Measurements from ENCODE around the gene PACRG. TPM values are rescaled to one million over a fixed set of nuclear protein-coding genes. Genes with fewer than 3 reads are reported as not detected.

Gene PACRG
- total RNA-seq, 1 experiment from 2014 or later: not detected

- no peak for DNase-seq
- no peak overlapping the region for H3K4me3 ChIP-seq (ENCODE audit: low read depth, low read length)
- no peaks in the 10 kb centered on the region for H3K4me1 Mint-ChIP-seq (ENCODE audit: low read depth, unreplicated experiment)
- POLR2A ChIA-PET: no interaction called here
- TF ChIP-seq, protein P1, sequence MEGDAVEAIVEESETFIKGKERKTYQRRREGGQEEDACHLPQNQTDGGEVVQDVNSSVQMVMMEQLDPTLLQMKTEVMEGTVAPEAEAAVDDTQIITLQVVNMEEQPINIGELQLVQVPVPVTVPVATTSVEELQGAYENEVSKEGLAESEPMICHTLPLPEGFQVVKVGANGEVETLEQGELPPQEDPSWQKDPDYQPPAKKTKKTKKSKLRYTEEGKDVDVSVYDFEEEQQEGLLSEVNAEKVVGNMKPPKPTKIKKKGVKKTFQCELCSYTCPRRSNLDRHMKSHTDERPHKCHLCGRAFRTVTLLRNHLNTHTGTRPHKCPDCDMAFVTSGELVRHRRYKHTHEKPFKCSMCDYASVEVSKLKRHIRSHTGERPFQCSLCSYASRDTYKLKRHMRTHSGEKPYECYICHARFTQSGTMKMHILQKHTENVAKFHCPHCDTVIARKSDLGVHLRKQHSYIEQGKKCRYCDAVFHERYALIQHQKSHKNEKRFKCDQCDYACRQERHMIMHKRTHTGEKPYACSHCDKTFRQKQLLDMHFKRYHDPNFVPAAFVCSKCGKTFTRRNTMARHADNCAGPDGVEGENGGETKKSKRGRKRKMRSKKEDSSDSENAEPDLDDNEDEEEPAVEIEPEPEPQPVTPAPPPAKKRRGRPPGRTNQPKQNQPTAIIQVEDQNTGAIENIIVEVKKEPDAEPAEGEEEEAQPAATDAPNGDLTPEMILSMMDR (IDR thresholded peaks at IDR 0.05; ENCODE audit: insufficient read depth in 1 of 2, low read depth in 1 of 2, low read length in 1 of 2, severe bottlenecking in 1 of 2, unreplicated experiment in 1 of 2): no peak
- no peaks in the 10 kb centered on the region for H3K27me3 ChIP-seq (replicated peaks; ENCODE audit: control insufficient read depth, insufficient read depth, low read length)
- H3K4me1 ChIP-seq: no peaks in the 10 kb centered on the region
- H3K9me3 ChIP-seq: no peaks in the 10 kb centered on the region
- intact Hi-C loops (cut with micrococcal nuclease; ENCODE audit: unreplicated experiment): loop anchor here (10.0 kb wide), 1 partner anchor 333 kb away; no protein-coding TSS in a partner anchor
- CTCF ChIA-PET: no interaction called here
- BruUV-seq (replicated peaks): no TSS peak
- no peaks in the 10 kb centered on the region for H3K36me3 Mint-ChIP-seq (ENCODE audit: insufficient read depth, unreplicated experiment)
- H3K36me3 ChIP-seq (ENCODE audit: control insufficient read depth, insufficient read depth, low read length): no peaks in the 10 kb centered on the region
- no peak overlapping the region for H3K4me3 Mint-ChIP-seq (ENCODE audit: unreplicated experiment)
- peaks cover 3% of the 10 kb centered on the region for H3K27me3 Mint-ChIP-seq (ENCODE audit: insufficient read depth, unreplicated experiment)
- H3K9me3 Mint-ChIP-seq (ENCODE audit: unreplicated experiment): no peaks in the 10 kb centered on the region
- H3K27ac Mint-ChIP-seq (ENCODE audit: unreplicated experiment): no peak overlapping the region
Measured at GRCh38 chr6:162852192-162852591, 124.4 kb downstream of the PACRG start.

GRCh38 chr6:162852840-162853577 is 125.2 kb downstream of the PACRG start:
- Histone ChIP-seq H3K4me3 (ENCODE audit: low read depth, low read length) (no peak overlapping the region), H3K9me3 (no peaks in the 10 kb centered on the region), H3K27me3 (replicated peaks; ENCODE audit: control insufficient read depth, insufficient read depth, low read length) (no peaks in the 10 kb centered on the region), H3K36me3 (ENCODE audit: control insufficient read depth, insufficient read depth, low read length) (no peaks in the 10 kb centered on the region), H3K4me1 (no peaks in the 10 kb centered on the region)
- TF ChIP-seq, protein P1 (IDR thresholded peaks at IDR 0.05; ENCODE audit: insufficient read depth in 1 of 2, low read depth in 1 of 2, low read length in 1 of 2, severe bottlenecking in 1 of 2, unreplicated experiment in 1 of 2): no peak
- Mint-ChIP-seq H3K9me3 (ENCODE audit: unreplicated experiment) (no peaks in the 10 kb centered on the region), H3K27me3 (ENCODE audit: insufficient read depth, unreplicated experiment) (peaks cover 3% of the 10 kb centered on the region), H3K4me3 (ENCODE audit: unreplicated experiment) (no peak overlapping the region), H3K36me3 (ENCODE audit: insufficient read depth, unreplicated experiment) (no peaks in the 10 kb centered on the region), H3K27ac (ENCODE audit: unreplicated experiment) (no peak overlapping the region), H3K4me1 (ENCODE audit: low read depth, unreplicated experiment) (no peaks in the 10 kb centered on the region)
- CTCF ChIA-PET: no interaction called here
- POLR2A ChIA-PET: no interaction called here
- intact Hi-C loops (cut with micrococcal nuclease; ENCODE audit: unreplicated experiment): loop anchor here (10.0 kb wide), 1 partner anchor 332 kb away; no protein-coding TSS in a partner anchor
- no peak for DNase-seq
- BruUV-seq (replicated peaks): no TSS peak

GRCh38 chr6:162854228-162854627 is 126.5 kb downstream of the PACRG start:
- Mint-ChIP-seq H3K4me1 (ENCODE audit: low read depth, unreplicated experiment) (no peaks in the 10 kb centered on the region), H3K4me3 (ENCODE audit: unreplicated experiment) (no peak overlapping the region), H3K27me3 (ENCODE audit: insufficient read depth, unreplicated experiment) (peaks cover 3% of the 10 kb centered on the region), H3K9me3 (ENCODE audit: unreplicated experiment) (no peaks in the 10 kb centered on the region), H3K27ac (ENCODE audit: unreplicated experiment) (no peak overlapping the region), H3K36me3 (ENCODE audit: insufficient read depth, unreplicated experiment) (no peaks in the 10 kb centered on the region)
- Histone ChIP-seq H3K9me3 (no peaks in the 10 kb centered on the region), H3K4me3 (ENCODE audit: low read depth, low read length) (no peak overlapping the region), H3K4me1 (no peaks in the 10 kb centered on the region), H3K36me3 (ENCODE audit: control insufficient read depth, insufficient read depth, low read length) (no peaks in the 10 kb centered on the region), H3K27me3 (replicated peaks; ENCODE audit: control insufficient read depth, insufficient read depth, low read length) (no peaks in the 10 kb centered on the region)
- intact Hi-C loops (cut with micrococcal nuclease; ENCODE audit: unreplicated experiment): loop anchor here (10.0 kb wide), 1 partner anchor 331 kb away; no protein-coding TSS in a partner anchor
- ChIA-PET POLR2A (no interaction called here), CTCF (no interaction called here)
- BruUV-seq (replicated peaks): no TSS peak
- TF ChIP-seq, protein P1 (IDR thresholded peaks at IDR 0.05; ENCODE audit: insufficient read depth in 1 of 2, low read depth in 1 of 2, low read length in 1 of 2, severe bottlenecking in 1 of 2, unreplicated experiment in 1 of 2): no peak
- no peak for DNase-seq

Data from Caco-2 (cell line).